NB4 (cell line): ENCODE results near the gene CREB5.

Experiments
- MYC ChIP-seq: IDR thresholded peaks from 2 replicates; pipeline ENCODE4 v1.6.1; 2011; ENCODE audit warnings: low read depth, low read length
- POLR2A ChIP-seq: IDR thresholded peaks from 2 replicates; pipeline ENCODE4 v1.6.1; 2011; ENCODE audit warnings: mild to moderate bottlenecking; ENCODE audit not compliant: insufficient read length; ENCODE audit errors: extremely low read depth
- TF ChIP-seq, protein P1 (sequence below): IDR thresholded peaks from 2 replicates; pipeline ENCODE4 v1.6.1; 2011; ENCODE audit warnings: low read depth, low read length
- TF ChIP-seq, protein P2 (sequence below): IDR thresholded peaks from one replicate; pipeline ENCODE4 v1.5.1; 2012; ENCODE audit warnings: low read depth, low read length

DNA sequence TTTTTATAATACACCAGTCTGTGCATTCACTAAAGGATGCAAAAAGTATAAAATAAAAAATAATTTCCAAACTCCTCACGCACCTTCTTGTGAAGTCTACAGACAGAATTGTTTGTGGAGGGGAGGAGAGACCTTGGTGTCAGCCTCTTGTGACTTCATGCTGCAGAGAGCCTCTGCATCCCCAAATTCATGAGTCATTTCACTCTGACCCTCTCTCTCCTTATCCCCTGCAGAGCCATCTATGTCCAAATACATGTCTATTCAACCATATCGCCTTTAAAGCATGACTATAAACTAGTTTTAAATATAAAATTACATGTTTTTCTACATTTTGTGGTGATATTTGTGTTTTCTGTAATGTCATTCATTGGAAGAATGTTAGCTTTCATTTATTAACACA is 6.0 kb downstream of the CREB5 start:
- TF ChIP-seq, protein P1, sequence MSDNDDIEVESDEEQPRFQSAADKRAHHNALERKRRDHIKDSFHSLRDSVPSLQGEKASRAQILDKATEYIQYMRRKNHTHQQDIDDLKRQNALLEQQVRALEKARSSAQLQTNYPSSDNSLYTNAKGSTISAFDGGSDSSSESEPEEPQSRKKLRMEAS, result no peak
- TF ChIP-seq, protein P2, sequence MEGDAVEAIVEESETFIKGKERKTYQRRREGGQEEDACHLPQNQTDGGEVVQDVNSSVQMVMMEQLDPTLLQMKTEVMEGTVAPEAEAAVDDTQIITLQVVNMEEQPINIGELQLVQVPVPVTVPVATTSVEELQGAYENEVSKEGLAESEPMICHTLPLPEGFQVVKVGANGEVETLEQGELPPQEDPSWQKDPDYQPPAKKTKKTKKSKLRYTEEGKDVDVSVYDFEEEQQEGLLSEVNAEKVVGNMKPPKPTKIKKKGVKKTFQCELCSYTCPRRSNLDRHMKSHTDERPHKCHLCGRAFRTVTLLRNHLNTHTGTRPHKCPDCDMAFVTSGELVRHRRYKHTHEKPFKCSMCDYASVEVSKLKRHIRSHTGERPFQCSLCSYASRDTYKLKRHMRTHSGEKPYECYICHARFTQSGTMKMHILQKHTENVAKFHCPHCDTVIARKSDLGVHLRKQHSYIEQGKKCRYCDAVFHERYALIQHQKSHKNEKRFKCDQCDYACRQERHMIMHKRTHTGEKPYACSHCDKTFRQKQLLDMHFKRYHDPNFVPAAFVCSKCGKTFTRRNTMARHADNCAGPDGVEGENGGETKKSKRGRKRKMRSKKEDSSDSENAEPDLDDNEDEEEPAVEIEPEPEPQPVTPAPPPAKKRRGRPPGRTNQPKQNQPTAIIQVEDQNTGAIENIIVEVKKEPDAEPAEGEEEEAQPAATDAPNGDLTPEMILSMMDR, result no peak
- TF ChIP-seq POLR2A (no peak), MYC (no peak)
